ENCODE data around the gene C14orf132. TPM values are rescaled to one million over a fixed set of nuclear protein-coding genes. Genes with fewer than 3 reads are reported as not detected.

The C14orf132 gene
- total RNA-seq, 1 donor from 2014 or later = 3.7 TPM

DNA sequence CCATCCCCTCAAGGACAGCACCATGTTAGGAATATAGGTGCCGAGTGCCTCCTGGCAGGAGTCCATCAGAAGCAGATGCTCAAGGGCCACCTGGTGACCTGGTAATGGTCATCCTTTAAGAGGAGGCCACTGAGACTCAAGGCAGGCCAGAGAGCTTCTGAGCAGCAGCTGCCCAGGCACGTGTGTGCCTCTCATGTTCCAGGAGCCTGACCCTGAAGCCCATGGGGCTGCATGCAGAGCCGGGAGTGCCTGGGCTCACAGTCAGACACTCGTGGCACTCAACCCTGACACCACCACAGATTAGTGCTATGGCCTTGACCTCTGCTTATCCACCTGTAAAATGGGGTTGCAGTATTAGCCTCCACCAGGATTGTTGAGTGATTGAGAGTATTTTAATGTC, 45.6 kb downstream of the C14orf132 start:
- DNase-seq = no peak

GRCh38 chr14:96085369-96085768, 46.2 kb downstream of the C14orf132 start:
- DNase-seq = peak; percentile 19

GRCh38 chr14:96086032-96086431, 46.9 kb downstream of the C14orf132 start:
- peak; percentile 8 for DNase-seq

DNA sequence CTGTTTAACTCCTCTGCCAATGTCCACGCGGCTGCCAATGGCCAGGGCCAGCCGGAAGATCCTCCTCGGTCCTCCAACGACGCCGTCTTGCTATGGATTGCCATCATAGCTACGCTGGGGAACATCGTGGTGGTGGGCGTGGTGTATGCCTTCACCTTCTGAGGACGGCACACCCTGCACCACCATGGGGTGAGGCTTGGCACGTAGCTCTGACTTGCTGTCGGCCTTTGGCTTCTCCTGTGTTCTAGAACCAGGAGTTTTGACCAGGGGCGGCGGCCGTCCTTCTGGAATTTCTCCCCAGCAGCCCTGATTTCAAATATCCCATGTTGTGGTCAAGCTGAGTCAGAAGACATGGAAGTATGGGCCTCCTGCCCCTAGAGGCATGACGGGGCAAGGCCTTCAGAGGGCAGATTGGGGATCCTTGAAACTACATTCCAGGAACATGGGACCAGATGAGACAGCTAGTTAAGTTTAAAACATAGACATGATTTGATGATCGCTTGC, 47.5 kb downstream of the C14orf132 start:
- DNase-seq = no peak

DNA sequence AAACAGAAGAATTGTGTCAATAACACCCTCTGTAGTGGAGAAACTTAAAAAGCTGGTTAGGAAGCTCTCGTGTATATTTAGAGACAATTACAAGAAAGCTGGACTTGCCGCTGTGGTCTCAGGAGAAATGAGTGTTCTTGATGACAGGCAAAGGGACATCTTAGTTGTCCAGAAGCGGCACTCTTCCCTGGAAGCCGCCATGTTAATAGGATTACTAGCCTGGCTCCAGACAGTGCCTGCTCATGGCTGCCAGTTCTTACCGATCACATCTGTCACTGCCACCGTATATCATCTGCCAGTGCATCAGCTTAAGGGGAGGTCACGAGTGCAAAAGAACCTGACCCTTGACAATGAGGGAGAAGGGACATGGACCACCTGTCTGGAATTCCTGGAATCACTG, 48.9 kb downstream of the C14orf132 start:
- no peak for DNase-seq

GRCh38 chr14:96088481-96088880, 49.3 kb downstream of the C14orf132 start:
- no peak for DNase-seq

GRCh38 chr14:96088911-96089310, 49.7 kb downstream of the C14orf132 start:
- no peak for DNase-seq

DNA sequence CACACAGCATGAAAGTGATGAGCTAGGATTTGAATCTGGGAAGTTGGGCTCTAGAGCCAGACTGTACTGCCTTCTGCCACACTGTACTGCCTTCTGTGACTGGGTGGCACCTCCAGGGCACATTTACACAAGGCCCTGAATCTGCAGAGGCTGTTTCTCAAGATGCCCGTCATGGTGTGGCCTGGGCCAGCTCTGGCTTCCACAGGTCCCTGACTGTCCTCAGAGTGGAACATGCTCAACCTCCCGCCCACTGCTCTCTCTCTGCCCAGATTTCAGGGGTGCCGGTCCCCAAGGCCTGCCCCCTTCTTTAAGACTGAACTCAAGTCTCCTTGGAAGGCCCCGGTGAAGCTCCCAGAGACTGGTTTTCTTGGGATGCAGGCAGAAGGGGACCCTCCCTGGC, 50.2 kb downstream of the C14orf132 start:
- DNase-seq = no peak

GRCh38 chr14:96090441-96091148, 51.4 kb downstream of the C14orf132 start:
- no peak for DNase-seq

- no peak for DNase-seq
Measured at GRCh38 chr14:96091149-96091693, 52.1 kb downstream of the C14orf132 start.

GRCh38 chr14:96091941-96092411, 52.8 kb downstream of the C14orf132 start:
- no peak for DNase-seq

DNA sequence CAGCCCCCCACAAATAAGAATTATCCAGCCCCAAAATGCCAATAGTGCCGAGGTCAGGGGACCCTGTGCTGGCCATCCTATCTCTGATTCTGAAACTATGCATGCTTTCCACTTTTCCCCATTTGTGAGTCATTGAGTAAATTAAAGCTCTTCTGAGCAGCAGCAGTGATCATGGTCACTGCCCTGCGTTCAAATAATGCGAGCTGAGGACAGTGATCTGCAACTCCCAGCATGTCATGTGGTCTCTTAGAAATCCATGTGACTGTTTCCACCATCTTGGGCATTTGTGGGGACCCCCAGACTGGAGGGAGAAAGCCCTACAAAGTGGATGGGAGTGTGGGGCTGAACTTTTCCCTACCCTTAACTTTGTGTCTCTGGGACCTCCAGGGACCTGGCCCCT, 53.8 kb downstream of the C14orf132 start:
- no peak for DNase-seq

GRCh38 chr14:96094211-96094610, 55.0 kb downstream of the C14orf132 start:
- DNase-seq = no peak

DNA sequence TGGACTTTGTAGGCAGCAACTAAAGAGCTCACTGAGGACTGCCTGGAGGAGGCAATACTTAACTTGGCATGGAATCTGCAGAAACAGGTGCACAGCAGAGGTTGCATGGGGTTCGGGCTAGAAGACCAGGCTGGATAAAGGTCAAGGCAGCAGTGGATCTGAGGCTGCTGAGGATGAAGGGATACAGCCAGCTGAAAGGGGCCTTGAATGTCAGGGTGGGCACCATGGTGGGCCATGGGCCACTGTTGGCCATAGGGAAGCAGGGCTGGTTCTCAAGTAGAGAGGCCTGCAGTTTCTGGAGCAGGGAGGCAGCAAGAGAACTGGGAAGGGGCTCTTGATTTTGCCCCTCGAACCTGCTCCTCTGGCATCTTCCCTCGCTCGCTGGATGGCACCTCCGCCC, 55.5 kb downstream of the C14orf132 start:
- DNase-seq = no peak

- no peak for DNase-seq
Measured at GRCh38 chr14:96095058-96095457, 55.9 kb downstream of the C14orf132 start.

DNA sequence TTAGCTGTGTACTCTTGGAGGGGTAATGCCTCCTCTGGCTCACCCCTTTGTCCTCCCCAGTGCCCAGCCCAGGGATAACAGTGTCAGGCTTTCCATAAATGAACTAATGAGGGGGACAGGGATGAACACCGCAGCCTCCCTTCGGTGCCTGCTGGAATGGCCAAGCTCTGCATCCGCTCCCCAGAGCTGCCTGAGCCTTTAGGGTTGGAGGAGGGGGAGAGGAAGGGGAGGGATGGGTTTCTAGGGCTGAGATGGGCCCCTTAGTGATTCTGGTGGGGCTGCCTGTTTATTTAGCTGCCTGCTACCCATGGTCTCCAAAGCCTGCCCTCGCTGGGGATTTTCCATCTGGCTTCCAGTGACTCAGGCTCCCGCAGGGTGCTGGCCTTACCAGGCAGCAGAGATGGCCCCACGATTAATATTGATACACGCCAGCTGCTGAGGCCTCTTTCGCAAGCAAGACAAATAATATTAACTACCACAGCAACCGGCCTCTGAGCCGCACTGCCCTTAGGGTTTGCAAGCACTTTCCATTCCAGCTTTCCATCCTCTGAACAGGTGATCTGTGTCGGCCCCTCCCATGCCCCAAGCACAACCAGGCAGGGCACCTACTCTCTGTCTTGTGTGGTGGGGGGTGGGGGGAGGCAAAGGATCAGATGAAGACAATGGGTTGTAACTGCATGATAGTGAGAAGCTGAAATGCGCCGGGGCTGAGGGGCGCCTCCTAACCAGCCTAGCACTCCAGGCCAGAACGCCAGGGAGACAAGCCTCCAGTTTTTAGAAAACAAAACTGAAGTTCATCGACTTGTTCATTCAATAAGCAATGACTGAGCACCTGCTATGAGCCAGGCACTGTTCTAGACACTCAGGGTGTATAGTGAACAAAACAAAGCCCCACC, 56.7 kb downstream of the C14orf132 start:
- DNase-seq = no peak

DNA sequence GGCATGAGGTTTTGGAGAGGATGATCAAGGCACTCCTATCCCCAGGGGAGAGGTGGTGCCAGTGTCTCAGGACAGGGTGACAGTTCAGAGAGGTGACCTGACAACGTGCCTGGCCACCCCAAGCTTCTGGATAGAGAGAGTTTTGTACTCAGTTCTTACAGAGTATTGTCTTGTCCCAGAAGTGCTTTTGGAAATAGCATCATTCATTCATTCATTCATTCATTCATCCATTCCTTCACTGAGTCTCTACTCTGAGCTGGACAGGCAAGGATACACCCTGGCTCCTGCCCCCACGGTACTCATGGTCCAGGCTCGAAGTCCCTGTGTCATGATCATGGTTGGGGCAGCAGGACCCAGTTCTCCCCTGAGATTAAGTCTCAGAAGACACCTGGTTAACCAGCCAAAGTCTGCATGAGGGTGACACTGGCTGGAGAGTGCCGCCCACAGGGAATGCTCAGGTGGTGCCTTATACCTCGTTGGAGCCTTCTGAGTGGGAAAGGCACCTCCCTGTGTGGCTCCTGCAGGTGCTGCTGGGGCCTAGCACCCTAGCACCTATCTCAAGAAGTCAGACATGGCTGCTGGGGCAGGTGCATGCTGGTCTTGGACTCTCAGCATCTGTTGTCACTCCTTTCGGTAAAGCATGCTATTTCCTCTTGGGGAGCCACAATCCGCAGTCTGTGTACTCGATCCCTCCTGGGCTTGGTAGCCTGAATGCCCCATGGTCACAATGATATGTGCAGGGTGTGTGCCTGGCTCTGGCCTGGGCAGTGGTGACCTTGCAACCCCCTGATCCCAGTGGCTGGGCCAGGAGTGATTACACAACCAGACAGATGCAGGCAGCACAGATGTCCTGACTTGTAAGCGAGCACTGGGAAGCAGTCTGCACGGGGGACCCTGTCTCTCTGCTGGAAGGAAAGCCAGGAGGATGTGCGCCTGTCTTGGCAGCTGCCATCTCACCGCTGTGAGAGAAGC, 57.8 kb downstream of the C14orf132 start:
- no peak for DNase-seq

GRCh38 chr14:96097752-96098151, 58.6 kb downstream of the C14orf132 start:
- no peak for DNase-seq

GRCh38 chr14:96098309-96098998, 59.3 kb downstream of the C14orf132 start:
- peak; percentile 44 for DNase-seq

DNA sequence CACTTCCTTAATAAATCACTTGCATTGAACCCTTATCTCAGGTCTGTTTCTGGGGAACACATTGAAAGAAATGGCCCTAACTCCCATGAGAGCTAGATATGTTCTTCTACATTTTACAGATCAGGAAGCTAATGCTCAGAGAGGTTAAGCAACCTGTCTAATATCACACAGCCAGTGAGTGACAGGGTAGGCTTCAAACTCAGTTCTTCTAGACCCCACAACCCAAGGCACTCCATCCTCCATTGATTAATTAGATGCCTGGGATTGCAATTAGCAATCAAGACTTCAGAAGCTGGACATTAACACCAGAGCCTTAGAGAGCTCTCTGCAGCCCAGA, 59.8 kb downstream of the C14orf132 start:
- no peak for DNase-seq

All from dermis blood vessel endothelial cell (primary cell).